Forelimb muscle (tissue), 1 donor: ENCODE results near the gene TTLL8. TPM values are rescaled to one million over a fixed set of nuclear protein-coding genes. Genes with fewer than 3 reads are reported as not detected.

Source experiments
- polyA plus RNA-seq: library from polyadenylated mRNA; unstranded; fragments of 120-200 nt; gene quantifications from one replicate; pipeline ENCODE4 v1.2.1, GENCODE V29; 2013; ENCODE audit not compliant: insufficient read length

TTLL8 gene
- polyA plus RNA-seq, 1 donor = not detected

Other genes with a start within 250 kb of the TTLL8 start
- gene BRD1, start 230.4 kb downstream of the TTLL8 start, polyA plus RNA-seq = 25.1 TPM
- 12.0 TPM for gene ZBED4, start 204.5 kb downstream of the TTLL8 start, polyA plus RNA-seq
- 10.5 TPM for gene ALG12, start 139.9 kb downstream of the TTLL8 start, polyA plus RNA-seq
- 12.4 TPM for gene CRELD2, start 139.7 kb downstream of the TTLL8 start, polyA plus RNA-seq
- 13.4 TPM for gene PIM3, start 97.5 kb downstream of the TTLL8 start, polyA plus RNA-seq
- gene IL17REL, start 45.5 kb downstream of the TTLL8 start, polyA plus RNA-seq = not detected
- gene MLC1, start 27.1 kb upstream of the TTLL8 start, polyA plus RNA-seq = 1.2 TPM
- gene MOV10L1, start 31.7 kb upstream of the TTLL8 start, polyA plus RNA-seq = 0.82 TPM
- gene PANX2, start 112.4 kb upstream of the TTLL8 start, polyA plus RNA-seq = 0.18 TPM
- gene TRABD, start 127.6 kb upstream of the TTLL8 start, polyA plus RNA-seq = 19.5 TPM
- gene SELENOO, start 142.7 kb upstream of the TTLL8 start, polyA plus RNA-seq = 15.7 TPM
- gene TUBGCP6, start 186.7 kb upstream of the TTLL8 start, polyA plus RNA-seq = 27.3 TPM
- 14.5 TPM for gene HDAC10, start 193.0 kb upstream of the TTLL8 start, polyA plus RNA-seq
- 33.2 TPM for gene MAPK12, start 203.4 kb upstream of the TTLL8 start, polyA plus RNA-seq
- 5.6 TPM for gene MAPK11, start 212.1 kb upstream of the TTLL8 start, polyA plus RNA-seq
- gene PLXNB2, start 249.3 kb upstream of the TTLL8 start, polyA plus RNA-seq = 77.0 TPM